Thoracic aorta endothelial cell (primary cell): Measurements from ENCODE around the gene CPXM2. TPM values are rescaled to one million over a fixed set of nuclear protein-coding genes. Genes with fewer than 3 reads are reported as not detected.

Experiments
- total RNA-seq: library from RNA; depleted of rRNA; stranded (reverse); fragments of >200 nt; gene quantifications from 2 replicates; pipeline ENCODE4 v1.2.3, GENCODE V29; 2012

The CPXM2 gene
- 4.7 and 13.5 TPM in 2 replicates for total RNA-seq

GRCh38 chr10:123891144-123892071 is at the start of gene CPXM2:
CPXM2 (minus strand) TSS chr10:123891807; CDS start chr10:123891659, 148 bp downstream.

Other genes starting within 250 kb of the CPXM2 start
- not detected in 2 replicates for gene GPR26, start 225.5 kb downstream of the CPXM2 start, total RNA-seq
- gene CHST15, start 201.8 kb upstream of the CPXM2 start, total RNA-seq, result 27.0 and 52.1 TPM in 2 replicates